Ascending aorta (tissue), 2 donors: ENCODE measurements around the gene SH3RF3. TPM values are rescaled to one million over a fixed set of nuclear protein-coding genes. Genes with fewer than 3 reads are reported as not detected.

Source experiments
- DNase-seq, 2 donors: peaks; one replicate each; pipeline ENCODE4 v3.0.0-alpha.2; 2019; ENCODE audit warnings: low spot score in 2 of 2
- H3K27ac ChIP-seq, 2 donors: fragments of 200-600 bp; sonication (generic); one replicate each; pipeline ENCODE4 v1.5.1; 2016 to 2017; ENCODE audit warnings: mild to moderate bottlenecking in 1 of 2
- H3K27me3 ChIP-seq: fragments of 200-600 bp; sonication (generic); one replicate; pipeline ENCODE4 v1.5.1; 2017
- H3K36me3 ChIP-seq, 2 donors: fragments of 200-600 bp; sonication (generic); one replicate each; pipeline ENCODE4 v1.5.1; 2016
- H3K4me1 ChIP-seq, 2 donors: fragments of 200-600 bp; sonication (generic); one replicate each; pipeline ENCODE4 v1.5.1; 2016 to 2017; ENCODE audit warnings: mild to moderate bottlenecking in 1 of 2
- H3K4me3 ChIP-seq, 2 donors: fragments of 200-600 bp; sonication (generic); one replicate each; pipeline ENCODE4 v1.5.1; 2016 to 2017; ENCODE audit warnings: mild to moderate bottlenecking in 1 of 2
- H3K9me3 ChIP-seq, 2 donors: fragments of 200-600 bp; sonication (generic); one replicate each; pipeline ENCODE4 v1.5.1; 2016
- intact Hi-C: fragments of 100-400 bp; cut with DNase I; formaldehyde crosslinking; loops from one replicate; pipeline ENCODE4 v1.15.1; 2023
- total RNA-seq: library from RNA; depleted of rRNA; stranded (reverse); fragments of >200 nt; gene quantifications from one replicate; pipeline ENCODE4 v1.1.0, GENCODE V29; 2016
- TF ChIP-seq, protein P1 (sequence below), 3 experiments: fragments of 200-600 bp in 2 of 3; fragments of 450-650 bp in 1 of 3; sonication (generic) in 2 of 3; IDR thresholded peaks; one replicate each; pipeline ENCODE4 v1.5.1; 2016 to 2019; ENCODE audit warnings: antibody characterized with exemption in 3 of 3, mild to moderate bottlenecking in 1 of 3, moderate library complexity in 1 of 3

The SH3RF3 gene
- total RNA-seq, 1 donor from 2014 or later = 53.5 TPM

DNA sequence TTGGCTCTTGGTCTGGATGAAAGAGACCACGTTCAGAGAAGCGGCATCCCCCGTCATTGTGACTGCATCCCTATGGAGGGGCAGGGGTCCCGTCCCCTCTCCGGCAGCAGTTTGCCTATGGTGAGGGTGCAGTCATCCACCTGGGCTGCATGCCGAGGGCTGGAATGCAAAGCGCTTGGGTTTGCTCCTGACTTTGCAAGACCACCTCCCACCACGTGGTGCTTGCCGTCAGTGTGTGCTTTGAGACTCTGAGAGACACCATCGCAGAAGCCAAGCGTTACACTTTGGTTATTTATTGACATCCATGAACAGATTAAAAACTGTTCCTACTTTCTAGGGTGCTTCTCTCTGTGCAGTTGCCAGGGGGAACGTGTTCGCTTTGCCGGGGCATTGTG lies 59.5 kb downstream of the SH3RF3 start:
- H3K36me3 ChIP-seq = no peaks in the 10 kb centered on the region
- TF ChIP-seq, protein P1, sequence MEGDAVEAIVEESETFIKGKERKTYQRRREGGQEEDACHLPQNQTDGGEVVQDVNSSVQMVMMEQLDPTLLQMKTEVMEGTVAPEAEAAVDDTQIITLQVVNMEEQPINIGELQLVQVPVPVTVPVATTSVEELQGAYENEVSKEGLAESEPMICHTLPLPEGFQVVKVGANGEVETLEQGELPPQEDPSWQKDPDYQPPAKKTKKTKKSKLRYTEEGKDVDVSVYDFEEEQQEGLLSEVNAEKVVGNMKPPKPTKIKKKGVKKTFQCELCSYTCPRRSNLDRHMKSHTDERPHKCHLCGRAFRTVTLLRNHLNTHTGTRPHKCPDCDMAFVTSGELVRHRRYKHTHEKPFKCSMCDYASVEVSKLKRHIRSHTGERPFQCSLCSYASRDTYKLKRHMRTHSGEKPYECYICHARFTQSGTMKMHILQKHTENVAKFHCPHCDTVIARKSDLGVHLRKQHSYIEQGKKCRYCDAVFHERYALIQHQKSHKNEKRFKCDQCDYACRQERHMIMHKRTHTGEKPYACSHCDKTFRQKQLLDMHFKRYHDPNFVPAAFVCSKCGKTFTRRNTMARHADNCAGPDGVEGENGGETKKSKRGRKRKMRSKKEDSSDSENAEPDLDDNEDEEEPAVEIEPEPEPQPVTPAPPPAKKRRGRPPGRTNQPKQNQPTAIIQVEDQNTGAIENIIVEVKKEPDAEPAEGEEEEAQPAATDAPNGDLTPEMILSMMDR (IDR thresholded peaks at IDR 0.05) = no peak
- H3K4me3 ChIP-seq = no peak overlapping the region
- H3K9me3 ChIP-seq = no peaks in the 10 kb centered on the region
- peak overlapping the region; percentile 74 to 76 for H3K27ac ChIP-seq
- H3K4me1 ChIP-seq = peaks cover 13 to 45% of the 10 kb centered on the region in 2 donors
- no peaks in the 10 kb centered on the region for H3K27me3 ChIP-seq
- DNase-seq = peak in 1 of 2 donors; percentile 56
- intact Hi-C loops = no loop called here

DNA sequence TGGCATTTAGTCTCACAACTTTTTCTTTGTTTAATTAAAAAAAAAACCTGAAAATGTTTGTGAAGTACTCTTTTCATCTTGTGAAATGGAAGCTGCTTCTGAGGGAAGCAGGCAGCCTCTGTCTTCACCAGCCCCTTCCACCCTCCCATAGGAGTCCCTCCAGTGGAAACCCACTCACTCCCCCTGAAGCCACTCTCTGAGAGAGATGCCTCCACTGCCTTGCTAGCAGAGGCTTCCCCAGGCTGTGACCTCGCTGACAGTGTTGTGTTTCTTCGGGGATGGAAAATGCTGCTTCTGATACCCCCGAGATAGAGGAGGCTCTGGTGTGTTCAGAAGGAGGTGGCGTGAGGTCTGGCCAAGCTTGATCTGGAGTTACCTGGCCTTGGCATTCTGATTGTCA lies 59.9 kb downstream of the SH3RF3 start:
- Histone ChIP-seq H3K36me3 (no peaks in the 10 kb centered on the region), H3K27me3 (no peaks in the 10 kb centered on the region), H3K9me3 (no peaks in the 10 kb centered on the region), H3K27ac (peak overlapping the region; percentile 74 to 76), H3K4me3 (no peak overlapping the region), H3K4me1 (peaks cover 17 to 49% of the 10 kb centered on the region in 2 donors)
- TF ChIP-seq, protein P1 (IDR thresholded peaks at IDR 0.05) = no peak
- no peak for DNase-seq
- intact Hi-C loops = no loop called here

DNA sequence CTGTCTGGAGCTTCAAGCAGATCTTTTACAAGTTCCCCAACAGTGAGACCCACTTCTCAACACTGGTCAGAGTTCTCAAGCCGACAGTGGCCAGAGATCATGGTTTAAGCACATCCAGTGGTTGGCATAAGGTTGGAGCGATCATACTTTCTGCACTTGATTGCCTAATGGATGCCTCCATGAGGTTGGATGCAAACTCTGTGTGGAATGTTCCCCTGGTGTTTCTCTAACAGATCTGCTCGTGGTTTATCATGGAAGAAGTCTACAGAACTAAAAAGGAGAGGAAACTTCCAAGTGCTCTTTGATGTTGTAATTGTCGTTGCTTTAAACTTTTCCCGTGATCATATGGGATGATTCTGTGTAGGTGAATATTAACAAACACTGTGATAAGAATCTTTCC lies 60.7 kb downstream of the SH3RF3 start:
- TF ChIP-seq, protein P1 (IDR thresholded peaks at IDR 0.05) = no peak
- no peaks in the 10 kb centered on the region for H3K9me3 ChIP-seq
- H3K27ac ChIP-seq = peak overlapping the region; percentile 74 to 76
- peaks cover 22 to 52% of the 10 kb centered on the region in 2 donors for H3K4me1 ChIP-seq
- intact Hi-C loops = no loop called here
- no peak overlapping the region for H3K4me3 ChIP-seq
- no peaks in the 10 kb centered on the region for H3K36me3 ChIP-seq
- H3K27me3 ChIP-seq = no peaks in the 10 kb centered on the region
- peak in 1 of 2 donors; percentile 38 for DNase-seq

DNA sequence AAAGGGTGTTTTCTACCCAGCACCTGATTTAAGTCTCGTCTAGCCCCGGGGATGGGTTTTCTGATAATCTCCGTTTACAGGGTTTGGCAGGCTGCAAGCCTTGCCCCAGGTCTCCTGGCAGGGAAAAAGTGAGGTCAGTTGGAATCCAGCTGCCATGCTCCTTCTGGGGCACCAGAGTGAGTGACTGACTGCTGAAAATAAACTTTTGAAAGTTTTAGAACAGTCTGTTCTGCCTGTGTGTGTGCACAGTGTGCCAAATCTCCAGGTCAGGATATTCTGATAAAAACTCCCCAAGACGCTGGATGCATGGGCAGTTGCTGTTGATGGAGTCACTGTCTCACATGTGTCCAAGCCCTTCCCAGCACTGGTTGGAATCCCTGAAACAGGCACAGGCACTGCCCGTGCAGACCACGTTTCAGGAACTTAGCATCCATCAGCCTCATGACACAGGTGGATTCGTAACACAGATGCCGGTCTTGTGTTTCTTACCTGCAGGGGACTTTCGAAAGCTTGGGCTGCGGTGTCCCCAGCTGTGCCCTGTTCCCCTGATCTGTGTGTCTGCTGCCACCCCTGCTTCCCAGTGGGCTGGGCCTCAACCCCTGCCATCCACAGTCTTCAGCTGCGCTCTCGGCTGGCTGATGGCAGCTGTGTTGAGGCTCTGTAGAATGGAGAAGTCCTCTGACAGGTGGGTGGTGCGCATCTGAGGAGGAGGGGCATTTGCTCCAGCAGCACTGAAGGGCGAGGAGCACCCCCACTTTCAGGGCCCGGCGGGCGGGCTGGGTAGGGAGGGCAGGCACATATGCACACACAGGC lies 65.0 kb downstream of the SH3RF3 start:
- DNase-seq = no peak
- TF ChIP-seq, protein P1 (IDR thresholded peaks at IDR 0.05) = no peak
- Histone ChIP-seq H3K4me1 (peaks cover 35 to 53% of the 10 kb centered on the region in 2 donors), H3K36me3 (no peaks in the 10 kb centered on the region), H3K4me3 (peak overlapping the region in 1 of 2 donors; percentile 27), H3K9me3 (no peaks in the 10 kb centered on the region), H3K27me3 (no peaks in the 10 kb centered on the region), H3K27ac (peak overlapping the region; percentile 67 to 79)
- intact Hi-C loops = no loop called here

DNA sequence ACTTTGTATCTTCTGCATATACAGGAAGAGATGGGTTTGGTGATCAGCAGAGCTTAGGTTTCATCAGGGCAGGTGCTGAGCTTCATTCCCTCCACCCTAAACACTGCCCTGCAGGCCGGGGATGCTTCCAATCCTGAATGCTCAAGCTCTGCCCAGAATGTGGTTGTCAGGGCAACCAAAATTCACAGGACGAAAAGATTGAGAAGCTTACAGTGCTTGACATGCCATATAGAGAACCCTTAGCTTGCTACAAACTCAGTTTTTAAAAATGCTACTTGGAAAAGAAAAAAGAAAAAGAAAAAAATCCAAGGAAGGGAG lies 65.6 kb downstream of the SH3RF3 start:
- Histone ChIP-seq H3K27ac (peak overlapping the region; percentile 67 to 79), H3K36me3 (no peaks in the 10 kb centered on the region), H3K9me3 (no peaks in the 10 kb centered on the region), H3K27me3 (no peaks in the 10 kb centered on the region), H3K4me3 (peak overlapping the region in 1 of 2 donors; percentile 27), H3K4me1 (peaks cover 35 to 53% of the 10 kb centered on the region in 2 donors)
- TF ChIP-seq, protein P1 (IDR thresholded peaks at IDR 0.05) = no peak
- no peak for DNase-seq
- intact Hi-C loops = no loop called here
